ENCODE measurements around the gene TAF4. TPM values are rescaled to one million over a fixed set of nuclear protein-coding genes. Genes with fewer than 3 reads are reported as not detected.
"Not testable (repeated sequence)": the region's sequence is repeated elsewhere in the genome, so short reads cannot be mapped to it uniquely, and the experiment has no call there.

TAF4 gene
- total RNA-seq, 1 donor from 2014 or later, result 21.2 TPM

DNA sequence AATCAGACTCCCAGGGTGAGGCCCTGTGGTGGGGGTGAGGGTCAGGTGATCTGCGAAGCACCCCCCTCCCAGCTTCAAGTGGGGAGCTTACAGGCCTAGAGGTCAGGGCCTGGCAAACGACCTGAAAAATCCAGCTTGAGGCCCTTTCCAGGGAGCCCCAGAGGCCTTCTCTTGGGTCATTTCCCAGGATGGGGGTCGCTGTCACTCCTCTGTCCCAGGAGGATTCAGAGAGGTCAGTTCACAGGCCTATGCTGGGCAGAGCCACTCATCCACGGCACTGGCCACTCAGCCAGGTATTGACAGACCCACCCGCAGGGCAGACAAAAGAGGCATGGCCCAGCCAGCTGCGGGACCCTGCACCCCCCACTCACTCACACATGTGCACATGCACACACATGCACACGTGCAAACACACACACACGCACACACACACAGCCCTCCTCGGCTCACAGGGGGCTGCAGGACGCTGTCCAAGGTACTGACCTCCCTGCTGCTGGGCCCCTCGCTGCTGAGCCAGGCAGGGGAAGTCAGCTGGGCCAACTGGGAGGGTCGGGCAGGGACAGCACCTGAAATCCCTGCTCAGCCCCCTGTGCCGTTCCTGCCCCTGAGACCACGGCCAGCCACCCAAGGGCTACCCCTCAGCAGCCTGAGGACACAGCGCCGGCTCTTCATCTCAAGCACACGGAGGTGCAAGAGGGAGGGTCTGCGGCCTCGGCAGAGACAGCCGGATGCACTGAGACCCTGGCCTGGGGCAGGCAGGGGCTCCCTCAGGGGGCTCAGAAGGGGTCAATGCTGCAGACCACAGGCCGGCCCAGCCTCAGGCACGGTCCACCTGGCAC lies 113.8 kb downstream of the TAF4 start:
- DNase-seq (ENCODE audit: extremely low read depth, low read depth, low spot score), result no peak

DNA sequence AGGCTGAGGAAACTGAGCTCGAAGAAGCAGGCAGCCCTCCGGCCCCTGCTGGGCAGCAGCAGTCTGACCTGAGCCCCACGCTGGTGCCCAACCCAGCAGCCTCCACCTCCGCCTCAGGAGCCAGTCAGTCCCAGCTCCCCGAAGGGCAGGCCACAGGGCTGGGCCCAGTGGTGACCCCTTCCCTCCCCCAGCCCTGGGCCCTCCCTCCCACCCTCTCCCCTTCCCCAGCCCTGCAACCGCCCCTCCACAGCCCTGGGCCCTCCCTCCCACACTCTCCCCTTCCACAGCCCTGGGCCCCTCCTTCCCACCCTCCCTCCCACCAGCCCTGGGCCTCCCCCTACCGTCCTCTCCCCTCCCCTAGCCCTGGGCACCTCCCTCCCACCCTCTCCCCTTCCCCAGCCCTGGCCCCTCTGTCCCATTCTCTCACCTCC lies 115.0 kb downstream of the TAF4 start:
- no peak for DNase-seq (ENCODE audit: extremely low read depth, low read depth, low spot score)

DNA sequence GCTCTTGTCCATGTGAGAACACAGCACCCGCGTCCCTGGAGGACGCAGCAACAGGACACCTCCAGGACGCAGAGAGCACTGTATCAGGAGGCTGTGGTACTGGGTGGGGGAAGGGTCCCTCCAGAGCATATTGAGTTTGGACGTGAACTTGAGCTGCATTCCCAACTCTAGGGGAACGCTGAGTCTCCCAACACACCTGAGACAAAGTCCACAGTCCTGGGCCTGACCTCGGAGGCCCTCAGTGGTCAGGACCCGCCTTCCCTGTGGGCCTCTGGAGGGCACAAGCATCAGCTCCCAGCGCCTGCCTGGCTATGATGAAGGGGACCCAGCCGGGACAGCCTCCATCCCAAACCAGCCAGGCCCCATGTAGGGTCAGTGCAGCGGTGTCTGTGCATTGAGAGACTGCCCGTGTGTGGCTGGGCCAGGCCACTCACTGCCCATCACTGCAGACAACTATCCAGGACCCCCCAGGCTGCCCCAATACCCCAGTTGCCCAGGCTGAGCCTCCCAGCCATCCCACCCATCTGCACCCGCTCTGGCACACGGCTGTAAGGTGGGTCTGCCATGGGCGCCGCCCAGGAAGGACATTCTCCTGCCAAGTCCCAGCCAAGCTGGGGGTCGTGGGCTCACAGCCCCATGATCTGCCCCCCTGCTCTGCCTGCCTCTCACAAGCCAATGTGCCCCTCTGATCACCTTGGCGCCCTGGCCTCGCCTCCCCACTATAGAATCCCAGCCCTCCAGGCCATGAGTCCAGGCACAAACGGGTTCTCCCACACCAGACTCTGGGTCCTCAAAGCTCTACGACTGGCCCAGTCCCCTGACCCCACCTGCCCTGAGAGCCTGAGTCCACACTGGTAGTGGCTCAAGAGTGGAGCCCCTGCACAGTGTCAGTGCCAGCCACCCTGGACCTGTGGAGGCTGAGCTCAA lies 115.7 kb downstream of the TAF4 start:
- DNase-seq (ENCODE audit: extremely low read depth, low read depth, low spot score), result no peak

DNA sequence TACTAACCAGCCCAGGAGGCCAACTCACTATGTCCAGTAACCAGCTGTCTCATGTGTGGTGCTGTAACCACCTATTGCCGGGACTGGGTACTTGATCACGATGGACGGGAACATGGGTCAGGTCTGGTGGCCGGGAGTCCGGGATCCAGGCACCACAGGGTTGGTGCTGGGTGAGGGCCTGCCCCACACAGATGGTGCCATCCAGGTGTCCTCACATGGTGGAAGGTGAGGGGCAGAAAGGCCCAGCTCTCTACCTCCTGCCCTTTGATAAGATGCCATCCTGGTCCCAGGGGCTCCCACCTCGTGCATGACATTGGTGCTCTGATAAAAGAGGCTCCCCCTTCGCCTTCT lies 116.3 kb downstream of the TAF4 start:
- DNase-seq (ENCODE audit: extremely low read depth, low read depth, low spot score), result no peak

DNA sequence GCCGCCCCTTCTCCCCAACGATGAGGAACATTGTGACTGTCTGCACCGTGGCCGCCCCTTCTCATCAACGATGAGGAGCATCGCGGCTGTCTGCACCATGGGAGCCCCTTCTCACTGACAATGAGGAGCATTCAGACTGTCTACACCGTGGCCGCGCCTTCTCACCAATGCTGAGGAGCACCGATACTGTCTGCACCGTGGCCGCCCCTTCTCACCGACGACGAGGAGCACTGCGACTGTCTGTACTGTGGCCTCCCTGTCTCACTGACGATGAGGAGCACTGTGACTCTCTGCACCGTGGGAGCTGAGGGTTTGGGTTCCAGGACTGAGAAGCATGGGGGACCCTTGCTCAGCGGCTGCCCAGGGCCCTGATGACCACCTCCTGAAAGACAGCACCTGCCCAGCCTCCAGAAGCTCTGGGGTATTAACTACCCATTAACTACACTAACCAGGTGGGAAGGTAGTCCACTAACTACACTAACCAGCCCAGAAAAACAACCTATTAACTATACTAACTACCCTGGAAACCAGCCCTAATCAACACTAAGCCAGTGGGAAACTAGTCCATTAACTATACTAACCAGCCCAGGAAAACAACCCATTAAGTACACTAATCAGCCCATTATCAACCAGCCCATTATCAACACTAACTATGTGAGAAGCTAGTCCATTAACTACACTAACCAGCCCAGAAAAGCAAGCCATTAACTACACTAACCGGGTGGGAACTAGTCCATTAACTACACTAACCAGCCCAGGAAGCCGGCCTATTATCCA lies 116.9 kb downstream of the TAF4 start:
- DNase-seq (ENCODE audit: extremely low read depth, low read depth, low spot score), result no peak

DNA sequence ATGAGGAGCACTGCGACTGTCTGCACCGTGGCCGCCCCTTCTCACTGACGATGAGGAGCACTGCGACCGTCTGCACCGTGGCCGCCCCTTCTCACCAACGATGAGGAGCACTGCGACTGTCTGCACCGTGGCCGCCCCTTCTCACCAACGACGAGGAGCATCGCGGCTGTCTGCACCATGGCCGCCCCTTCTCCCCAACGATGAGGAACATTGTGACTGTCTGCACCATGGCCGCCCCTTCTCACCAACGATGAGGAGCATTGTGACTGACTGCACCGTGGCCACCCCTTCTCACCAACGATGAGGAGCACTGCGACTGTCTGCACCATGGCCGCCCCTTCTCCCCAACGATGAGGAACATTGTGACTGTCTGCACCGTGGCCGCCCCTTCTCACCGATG lies 117.6 kb downstream of the TAF4 start:
- not testable (repeated sequence) for DNase-seq (ENCODE audit: extremely low read depth, low read depth, low spot score)

DNA sequence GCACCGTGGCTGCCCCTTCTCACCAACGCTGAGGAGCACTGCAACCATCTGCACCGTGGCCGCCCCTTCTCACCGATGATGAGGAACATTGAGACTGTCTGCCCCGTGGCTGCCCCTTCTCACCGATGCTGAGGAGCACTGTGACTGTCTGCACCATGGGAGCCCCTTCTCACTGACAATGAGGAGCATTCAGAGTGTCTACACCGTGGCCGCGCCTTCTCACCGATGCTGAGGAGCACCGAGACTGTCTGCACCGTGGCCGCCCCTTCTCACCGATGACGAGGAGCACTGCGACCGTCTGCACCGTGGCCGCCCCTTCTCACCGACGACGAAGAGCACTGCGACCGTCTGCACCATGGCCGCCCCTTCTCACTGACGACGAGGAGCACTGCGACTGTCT lies 120.2 kb downstream of the TAF4 start:
- not testable (repeated sequence) for DNase-seq (ENCODE audit: extremely low read depth, low read depth, low spot score)

DNA sequence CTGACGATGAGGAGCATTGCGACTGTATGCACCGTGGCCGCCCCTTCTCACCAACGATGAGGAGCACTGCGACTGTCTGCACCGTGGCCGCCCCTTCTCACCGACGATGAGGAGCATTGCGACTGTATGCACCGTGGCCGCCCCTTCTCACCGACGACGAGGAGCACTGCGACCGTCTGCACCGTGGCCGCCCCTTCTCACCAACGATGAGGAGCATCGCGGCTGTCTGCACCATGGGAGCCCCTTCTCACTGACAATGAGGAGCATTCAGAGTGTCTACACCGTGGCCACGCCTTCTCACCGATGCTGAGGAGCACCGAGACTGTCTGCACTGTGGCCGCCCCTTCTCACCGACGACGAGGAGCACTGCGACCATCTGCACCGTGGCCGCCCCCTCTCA lies 120.7 kb downstream of the TAF4 start:
- not testable (repeated sequence) for DNase-seq (ENCODE audit: extremely low read depth, low read depth, low spot score)

DNA sequence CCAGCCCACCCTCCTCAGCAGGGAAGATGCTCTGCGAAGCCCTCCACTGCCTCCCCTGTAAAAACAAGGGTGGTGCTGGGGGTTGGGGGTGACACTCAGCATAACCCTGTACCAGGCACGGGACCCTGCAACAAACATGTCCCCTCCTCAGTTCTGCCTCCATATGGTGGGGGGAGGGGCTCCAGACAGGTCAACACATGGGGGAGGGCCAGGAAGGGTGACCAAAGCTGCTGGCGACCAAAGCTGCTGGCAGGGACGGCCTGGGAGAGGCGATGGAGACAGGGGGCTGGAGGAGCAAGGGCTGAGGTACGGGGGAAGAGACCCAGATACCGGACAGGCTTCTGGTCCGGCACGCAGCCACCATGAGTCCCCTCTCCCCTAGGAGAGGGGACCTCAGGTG lies 123.2 kb downstream of the TAF4 start:
- no peak for DNase-seq (ENCODE audit: extremely low read depth, low read depth, low spot score)

DNA sequence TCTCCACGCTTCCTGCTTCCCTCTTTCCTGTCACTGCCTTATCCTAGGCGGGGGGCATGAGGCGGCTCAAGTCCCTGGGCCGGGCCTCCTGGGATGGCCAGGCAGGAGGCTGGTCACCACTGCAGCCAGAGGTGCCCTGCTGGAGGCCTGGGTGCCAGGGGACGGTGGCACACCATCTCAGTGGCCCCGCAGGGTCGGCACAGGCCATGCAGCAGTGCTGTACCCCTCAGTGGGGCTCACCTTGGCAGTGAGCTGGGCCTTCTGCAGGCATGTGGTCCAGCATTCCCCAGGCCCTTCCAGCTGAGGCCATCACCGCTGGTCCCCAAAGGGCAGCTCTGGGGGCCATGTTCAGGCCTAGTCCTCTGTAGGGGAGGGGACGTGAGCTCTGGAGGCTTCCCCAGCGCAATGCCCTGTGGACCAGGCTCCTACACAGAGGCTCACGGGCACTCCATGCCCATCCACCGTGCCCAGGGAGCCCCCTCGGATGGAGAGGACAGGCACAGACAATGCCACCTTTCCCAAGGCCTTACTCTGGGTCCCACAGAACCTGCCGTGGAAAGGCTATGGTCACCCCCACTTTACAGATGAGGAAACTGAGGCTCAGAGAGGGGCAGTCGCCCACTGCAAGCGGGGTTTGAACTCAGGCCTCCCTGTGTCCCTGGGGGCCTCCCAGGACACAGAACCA lies 123.8 kb downstream of the TAF4 start:
- no peak for DNase-seq (ENCODE audit: extremely low read depth, low read depth, low spot score)

DNA sequence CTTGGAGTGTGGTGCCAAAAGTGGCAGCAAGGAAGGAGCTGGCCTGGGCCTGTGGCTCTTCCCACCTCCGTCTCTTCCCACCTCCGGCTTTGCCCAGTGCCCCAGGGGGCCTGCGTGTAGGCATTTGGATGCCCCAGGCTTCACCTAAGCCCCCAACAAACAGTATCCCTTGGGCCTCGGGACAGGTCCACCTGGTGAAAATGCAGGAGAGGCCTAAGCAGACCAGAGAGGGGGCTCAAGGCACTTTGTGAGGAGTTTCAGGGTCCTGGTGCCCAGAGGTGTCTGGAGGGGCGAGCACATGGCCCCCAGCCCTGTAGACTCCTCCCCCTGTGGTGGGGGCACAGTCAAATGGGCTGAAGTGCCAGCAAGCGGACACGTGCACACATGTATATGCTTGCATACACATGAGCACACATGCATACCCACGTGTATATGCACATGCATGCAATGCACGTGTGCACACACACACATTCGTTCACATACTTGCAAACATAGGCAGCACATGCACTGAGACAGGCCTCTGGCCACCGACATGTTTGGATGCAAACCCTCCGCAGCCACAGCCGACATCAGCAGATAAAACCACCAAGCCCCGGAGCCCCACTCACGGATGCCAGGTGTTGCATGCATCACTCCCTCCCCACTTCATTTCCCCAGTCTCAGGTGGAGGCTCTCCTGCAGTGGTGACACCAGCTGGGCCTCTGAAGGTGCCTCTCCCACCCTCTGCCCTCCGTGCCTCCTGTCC lies 124.5 kb downstream of the TAF4 start:
- no peak for DNase-seq (ENCODE audit: extremely low read depth, low read depth, low spot score)

DNA sequence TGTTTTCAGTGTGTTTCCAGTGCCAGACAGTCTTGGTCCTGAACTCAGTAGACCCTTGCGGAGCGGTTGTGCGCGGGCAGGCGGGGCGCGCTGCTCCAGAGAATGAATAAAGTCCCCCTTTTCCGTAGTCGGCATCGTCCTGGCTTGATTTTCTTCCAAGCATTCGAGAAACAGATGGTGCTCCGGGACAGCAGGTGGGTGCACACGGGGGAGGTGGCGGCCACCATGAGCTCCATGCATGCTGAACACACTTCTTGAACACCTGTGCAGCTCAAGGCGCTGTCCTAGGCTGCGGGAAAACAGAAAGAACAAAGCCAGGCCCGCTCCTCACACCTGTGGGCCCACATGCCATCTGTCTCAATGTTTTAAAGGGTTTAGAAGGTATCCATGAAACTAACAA lies 125.2 kb downstream of the TAF4 start:
- no peak for DNase-seq (ENCODE audit: extremely low read depth, low read depth, low spot score)

DNA sequence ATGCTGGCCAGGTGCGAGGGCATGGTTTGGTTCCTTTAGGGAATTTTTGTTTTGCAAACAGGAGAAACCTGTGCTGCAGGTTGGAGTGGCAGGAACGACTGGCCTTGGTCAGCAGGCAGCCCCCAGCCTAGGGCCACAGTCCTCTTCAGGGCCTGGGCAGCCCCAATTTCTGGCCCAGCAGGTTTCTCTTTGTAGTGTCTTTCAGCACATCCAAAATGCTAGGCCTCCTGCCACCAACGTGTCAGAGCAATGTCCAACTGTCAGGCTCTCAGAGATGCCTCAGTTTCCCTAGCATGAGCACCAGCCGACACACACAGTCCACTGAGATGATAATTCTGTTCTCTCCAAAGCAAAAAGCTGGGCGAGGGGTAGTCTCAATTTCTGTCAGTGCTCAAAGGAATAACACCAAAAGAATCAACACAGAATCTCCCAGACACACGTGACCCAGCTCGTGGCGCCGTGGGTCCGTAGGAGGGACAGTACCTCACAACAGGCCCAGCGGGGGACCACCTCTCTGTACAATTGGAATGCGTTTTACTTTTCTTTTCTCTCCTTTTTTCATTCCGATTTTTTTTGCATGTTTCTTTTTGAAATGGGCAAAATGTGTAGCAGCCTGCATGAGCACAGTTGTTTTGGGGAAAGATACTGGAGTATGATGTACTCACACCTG lies 125.9 kb downstream of the TAF4 start:
- no peak for DNase-seq (ENCODE audit: extremely low read depth, low read depth, low spot score)

DNA sequence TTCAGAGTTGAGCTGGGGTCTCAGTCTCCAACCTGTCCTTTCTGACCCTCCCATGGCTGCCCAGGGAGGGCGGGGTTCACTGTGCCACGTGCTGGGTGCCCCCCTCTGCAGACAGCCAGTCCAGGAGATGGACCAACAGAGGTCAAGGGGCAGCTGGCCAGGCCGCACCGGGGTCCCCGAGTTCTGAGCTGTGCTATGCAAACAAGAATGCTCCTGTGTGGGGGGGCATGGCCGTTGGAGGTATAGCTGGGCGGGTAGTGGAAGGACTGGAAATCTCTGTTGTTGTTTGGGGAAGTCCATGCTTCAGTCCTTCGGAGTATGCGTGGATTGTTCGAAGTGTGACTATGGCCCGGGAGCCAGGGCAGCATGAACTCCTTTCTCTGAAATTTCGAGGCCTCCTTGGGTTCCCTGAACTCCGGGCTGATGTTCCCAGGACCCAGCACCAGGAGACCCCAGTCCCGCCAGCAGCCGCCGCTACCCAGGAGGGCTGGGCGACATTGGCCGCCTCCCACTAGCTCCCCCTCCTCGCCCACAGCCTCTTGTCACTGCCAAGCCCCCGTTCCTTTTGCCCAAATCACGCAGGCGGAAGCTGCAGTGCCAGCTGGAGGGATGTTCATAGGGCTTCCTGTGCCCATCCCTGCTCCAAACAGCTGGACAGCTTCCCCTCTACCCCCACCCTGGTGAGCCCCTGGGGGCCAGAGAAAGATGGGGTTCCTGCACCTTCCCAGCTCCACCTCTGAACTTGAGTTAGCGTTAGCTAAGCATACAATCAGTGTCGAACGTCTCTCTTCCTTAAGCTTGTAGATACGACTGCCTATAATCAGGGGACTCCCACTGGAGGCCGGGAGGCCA lies 126.6 kb downstream of the TAF4 start:
- no peak for DNase-seq (ENCODE audit: extremely low read depth, low read depth, low spot score)

DNA sequence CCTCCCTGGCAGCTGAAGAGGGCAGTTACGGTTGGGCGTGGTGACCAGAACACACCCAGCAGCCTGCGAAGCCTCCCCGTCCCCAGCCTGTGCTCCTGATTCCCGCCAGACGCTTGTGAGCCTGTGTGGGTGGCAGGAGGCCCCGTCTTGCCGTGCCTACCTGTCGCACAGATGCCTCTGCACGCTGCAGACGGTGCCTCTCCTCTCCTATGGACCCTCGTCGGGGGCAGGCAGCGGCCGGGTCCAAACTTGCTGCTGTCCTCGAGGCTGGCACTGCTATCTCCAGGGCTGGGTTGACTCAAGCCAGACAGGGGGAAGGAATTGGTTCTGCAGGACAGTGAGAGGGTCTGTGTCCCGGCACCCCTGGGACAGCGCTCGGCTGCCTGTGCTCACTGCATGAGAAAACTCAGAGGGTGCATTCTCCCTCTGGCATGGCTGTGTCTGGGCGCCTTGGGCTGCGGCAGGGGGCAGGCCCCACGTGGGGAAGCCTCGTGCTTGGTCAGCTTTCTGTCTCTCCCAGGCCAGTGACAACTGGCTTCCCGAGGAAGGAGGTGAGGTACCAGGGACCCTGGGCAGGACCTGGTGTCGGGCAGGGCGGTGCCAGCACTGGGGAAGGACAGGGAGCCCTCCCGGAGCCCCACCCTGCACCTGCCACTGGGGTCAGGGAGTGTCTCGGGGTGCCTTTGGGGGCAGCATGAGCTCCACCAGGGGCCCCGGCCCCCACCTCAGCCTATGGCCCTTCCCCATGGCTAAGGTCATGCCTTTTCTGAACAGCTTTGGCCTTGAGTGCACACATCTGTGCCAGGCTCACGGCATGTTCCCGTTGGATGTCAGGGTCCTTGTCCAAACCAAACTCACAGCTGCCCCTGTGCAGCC lies 127.5 kb downstream of the TAF4 start:
- DNase-seq (ENCODE audit: extremely low read depth, low read depth, low spot score), result no peak

DNA sequence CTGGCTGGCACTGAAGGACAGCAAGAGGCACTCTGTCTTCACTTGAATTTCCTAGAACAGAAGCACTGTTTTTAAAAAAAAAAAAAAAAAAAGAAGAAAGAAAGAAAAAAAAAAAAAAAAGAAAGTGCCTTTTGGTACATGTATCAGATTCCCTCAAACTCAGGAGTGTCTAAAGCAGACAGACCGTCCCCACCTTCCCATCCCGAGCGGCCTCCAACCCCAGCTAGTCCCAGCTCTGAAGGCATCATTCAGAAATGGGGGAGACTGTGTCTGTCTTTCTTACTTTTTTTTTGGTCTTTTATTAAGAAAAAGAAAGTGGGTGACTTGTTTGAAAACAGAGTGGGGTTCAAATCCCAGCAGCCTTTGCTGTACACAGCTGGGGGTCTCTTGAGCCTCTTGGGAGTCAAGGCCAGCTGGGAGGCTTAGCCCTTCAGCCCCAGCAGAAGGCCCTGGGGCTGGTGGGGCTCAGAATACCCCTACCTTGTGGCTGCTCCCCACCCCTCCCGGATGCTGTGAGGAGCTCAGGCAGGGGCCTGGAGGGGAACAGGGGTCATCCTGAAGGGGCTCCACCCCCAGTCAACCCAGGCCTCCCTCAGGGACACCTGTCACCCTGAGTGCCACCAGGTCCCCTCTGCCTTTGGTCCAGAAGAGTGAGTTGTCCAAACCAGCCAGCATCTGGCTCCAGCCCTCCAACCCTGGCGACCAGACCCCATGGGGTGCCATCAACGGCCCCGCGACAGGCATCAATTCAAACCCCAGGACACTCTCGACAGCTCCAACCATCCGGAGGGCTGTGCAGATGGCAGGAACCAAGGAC lies 128.3 kb downstream of the TAF4 start:
- DNase-seq (ENCODE audit: extremely low read depth, low read depth, low spot score), result no peak

All from glomerular endothelial cell (primary cell).